ENCODE data around the gene IRF1.
"Not testable (repeated sequence)": the region's sequence is repeated elsewhere in the genome, so short reads cannot be mapped to it uniquely, and the experiment has no call there.

IRF1 gene

GRCh38 chr5:132459031-132459982 lies 31.3 kb downstream of the IRF1 start:
- DNase-seq: no peak

- peak; percentile 49 for DNase-seq
Observed at GRCh38 chr5:132458651-132459030, 31.9 kb downstream of the IRF1 start.

DNA sequence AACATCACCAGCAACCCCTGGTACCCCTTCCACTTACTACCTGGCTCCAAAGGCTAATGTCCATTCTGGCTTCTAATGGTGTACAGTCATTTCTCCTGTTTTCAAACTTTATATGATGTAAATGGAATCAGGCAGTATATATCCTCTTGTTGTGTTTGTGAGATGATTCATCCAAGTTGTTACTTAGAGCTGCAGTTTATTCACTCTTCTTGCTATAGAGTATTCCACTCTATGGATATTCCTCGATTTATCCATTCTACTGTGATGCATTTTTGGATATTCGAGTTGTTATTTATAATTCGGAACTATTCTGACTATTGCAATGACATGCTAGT lies 32.4 kb downstream of the IRF1 start:
- no peak for DNase-seq

DNA sequence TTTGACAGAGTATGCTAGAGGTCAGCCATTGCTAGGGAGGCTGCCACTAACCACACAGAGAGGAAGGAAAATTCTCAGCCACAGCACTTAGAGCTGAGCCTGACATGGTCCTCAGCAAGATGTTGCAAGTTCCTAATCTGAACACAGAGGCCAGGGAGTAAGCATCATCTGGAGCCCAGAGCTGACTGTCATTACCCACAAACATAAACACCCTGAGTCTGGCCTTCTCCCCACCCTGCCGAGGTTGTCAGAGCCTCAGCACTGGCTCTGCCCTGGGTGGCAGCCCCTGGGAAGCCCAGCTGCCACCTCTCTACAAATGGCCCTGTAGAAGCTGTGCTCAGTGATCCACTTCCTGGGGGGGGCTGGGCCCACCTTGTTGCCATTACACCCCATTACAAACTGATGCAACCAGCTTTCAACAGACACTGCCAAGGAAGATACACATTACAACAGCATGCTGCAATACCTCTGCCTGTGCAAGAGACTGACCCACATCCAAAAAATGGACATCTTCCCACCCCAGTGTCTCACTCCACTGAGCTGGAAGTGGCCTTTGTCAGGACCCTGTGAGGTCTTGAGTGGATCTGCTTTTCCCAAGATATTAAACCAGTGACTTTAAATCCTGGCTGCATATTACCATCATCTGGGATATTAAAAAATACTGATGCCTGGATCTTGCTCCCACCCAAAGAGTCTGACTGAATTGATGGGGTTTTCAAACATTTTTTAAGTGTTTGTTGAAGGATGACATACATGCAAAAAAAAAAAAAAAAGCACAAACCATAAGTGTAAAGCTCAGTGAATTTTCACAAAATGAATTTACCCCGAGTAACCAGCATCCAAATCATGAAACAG lies 33.0 kb downstream of the IRF1 start:
- peak; percentile 67 for DNase-seq

GRCh38 chr5:132456987-132457361 lies 33.6 kb downstream of the IRF1 start:
- peak; percentile 32 for DNase-seq

DNA sequence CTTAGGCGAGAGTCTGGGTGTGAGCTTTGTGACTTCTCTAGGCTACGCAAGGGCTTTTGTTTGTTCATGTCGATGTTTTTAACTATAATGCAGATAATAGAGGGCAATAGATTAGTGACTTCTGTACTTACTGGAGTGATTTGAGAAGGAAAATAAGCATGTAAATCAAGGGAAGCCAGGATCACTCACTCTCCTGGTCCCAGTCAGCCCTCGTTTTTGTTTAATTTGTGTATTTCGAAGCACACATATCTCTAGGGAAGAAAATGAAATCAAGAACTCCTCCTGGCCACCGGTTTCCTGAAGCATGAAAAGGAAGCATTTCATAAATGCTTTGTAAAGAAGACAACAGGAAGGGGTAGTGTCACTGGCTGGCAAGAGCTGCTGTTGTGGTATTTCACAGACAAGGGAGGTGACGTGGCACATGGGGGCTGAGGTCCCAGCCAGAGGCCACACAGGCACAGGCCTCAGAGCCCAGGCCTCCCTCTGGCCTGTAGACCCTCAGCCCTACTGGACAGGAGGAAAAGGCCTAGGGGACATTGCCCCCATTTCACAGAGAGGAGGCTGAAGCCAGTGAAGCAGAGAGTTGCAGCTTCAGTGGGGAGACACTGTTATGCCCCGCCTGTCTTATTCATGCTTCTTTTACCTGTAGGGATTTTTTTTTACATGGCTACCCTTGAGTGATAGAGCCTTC lies 34.1 kb downstream of the IRF1 start:
- DNase-seq: peak; percentile 85

DNA sequence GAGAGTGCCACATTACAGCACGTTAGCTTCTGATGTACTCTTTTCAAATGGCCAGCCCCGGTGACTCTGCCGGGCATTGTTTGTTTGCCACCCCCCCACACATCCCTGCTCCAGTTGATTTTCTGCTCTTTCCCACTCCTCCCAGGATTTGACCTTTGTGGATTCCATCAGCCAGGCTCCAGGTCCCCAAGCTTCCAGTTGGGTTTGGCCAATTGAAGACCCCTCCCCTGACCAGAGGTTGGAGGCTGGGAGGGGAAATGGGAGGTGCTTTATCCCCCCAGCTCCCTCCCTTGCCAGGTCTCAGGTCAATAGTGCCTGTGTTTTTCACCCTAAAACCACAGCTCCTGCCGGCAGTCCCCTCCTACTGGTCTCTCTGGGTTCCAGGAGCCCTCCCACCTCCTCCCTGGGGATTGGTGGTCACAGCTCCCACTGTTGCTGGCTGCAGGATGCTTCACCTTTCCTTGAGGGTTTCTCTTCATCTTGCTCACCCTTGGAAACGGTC lies 34.9 kb downstream of the IRF1 start:
- DNase-seq: peak; percentile 23

DNA sequence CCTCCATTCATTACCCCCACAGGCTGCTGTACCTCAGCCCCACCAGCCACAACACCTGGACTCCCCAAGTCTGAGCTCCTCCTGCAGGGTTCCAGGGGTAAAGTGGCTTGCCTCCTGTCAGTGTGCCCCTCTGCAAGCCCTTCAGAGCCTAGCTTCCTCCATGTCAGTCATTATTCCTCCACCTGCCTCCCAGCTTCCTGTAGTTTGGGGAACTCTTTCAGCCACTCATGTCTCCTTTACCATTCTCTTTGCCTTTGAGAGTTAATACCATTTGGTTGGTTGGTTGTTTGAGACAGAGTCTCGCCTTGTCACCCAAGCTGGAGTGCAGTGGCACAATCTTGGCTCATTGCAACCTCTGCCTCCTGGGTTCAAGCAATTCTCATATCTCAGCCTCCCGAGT lies 36.2 kb downstream of the IRF1 start:
- no peak for DNase-seq

DNA sequence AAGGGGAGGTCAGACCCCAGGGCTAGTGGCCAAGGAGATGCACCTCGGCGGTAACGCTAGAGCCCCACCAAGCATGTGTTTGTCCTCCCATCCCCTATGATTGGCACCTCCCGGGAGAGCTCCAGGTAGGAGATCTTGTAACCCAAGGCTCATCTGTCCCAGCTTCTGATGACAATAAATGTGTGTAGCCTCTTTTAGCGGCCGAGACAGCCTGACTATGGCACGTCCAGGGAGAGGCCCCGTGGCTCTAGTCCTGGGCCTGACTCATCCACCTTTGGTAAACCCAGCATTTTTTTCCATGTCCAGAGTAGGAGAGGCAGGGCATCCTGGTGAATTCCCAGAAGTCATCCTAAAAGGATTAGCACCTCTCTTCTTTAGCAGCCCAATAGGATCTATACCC lies 39.2 kb downstream of the IRF1 start:
- no peak for DNase-seq

GRCh38 chr5:132449060-132449459 lies 41.5 kb downstream of the IRF1 start:
- no peak for DNase-seq

DNA sequence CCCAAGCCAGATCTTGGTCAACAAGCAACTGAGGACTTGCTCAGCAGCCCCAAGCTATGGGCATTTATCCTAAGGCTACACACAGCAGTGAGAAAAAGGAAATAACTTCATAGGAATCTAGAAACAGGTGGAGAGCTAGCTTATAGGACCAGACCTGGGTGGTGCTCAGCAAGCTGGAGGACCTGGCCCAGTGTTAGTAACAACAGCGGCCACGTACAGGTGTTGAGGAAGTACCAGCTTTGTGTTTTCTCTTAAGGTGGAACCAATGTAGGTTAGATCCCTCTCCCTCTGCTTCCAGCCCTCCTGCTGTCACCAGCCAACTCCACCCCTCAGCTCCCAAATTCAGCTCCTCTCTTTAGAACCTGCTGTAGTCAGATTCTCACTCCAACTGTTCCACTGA lies 43.4 kb downstream of the IRF1 start:
- DNase-seq: no peak

DNA sequence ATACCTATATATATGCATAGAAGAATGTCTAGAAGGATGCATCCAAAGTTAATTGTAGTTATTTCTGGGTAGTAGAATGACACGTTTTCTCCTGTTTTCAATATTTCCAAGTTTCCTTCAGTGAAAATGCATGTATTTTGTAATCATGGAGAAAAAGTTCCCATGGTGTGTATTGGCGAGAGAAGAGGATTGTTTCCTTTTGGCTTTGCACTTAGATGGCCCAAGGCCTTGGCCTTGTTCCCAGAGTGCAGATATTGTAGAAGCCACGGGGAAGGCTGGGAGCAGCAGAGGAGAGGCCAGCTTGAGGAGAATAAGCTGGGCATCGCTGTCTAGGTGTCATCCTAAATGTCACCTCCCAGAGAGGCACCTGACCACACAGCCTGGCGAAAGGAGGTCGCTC lies 44.0 kb downstream of the IRF1 start:
- no peak for DNase-seq

- DNase-seq: no peak
Observed at GRCh38 chr5:132445930-132446329, 44.6 kb downstream of the IRF1 start.

DNA sequence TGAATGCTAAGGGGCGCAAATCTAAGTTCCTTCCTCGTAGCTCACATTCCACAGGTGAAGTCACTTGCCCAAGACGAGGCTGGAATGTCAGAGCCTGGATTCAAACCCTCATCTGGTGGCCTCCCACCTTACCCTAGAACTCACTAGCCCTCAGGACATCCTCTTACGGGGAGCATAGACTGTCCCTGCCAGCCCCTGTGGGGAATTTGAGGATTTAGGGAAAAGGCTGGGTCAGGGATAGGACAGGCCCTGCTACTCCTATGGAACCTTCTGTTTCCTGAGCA lies 45.0 kb downstream of the IRF1 start:
- DNase-seq: no peak

DNA sequence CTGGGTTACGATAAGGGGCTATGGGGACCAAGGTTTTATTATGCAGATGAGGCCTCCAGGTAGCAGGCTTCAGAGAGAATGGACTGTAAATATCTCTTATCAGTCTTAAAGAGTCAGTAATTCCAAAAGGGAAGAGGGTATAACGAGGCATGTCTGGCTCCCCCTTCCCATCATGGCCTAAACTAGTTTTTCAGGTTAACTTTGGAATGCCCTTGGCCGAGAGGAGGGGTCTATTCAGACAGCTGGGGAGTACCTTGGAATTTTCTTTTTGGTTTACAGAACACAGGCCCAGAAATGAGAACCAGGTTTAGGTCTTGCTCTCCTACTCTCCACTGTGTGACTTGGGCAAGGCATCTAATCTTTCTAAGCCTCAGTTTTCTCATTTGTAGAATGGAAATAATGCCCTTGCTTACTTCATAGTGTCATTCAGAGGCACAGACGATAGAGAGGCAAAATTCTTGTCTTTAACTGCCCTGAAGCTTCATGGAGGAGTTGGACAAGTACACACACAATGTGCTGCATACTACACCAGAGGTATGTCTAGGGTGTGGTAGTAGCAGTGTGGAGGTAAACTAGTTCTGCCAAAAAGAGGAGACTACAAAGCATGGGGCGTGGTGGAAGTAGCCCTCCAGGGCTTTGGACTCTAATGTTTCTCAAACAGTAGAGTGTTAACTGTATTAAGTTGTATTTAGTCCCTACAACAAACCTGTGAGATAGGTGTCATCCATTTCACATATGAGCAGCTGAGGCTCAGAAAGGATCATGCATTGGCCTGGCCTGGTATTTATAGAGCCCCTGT lies 45.5 kb downstream of the IRF1 start:
- DNase-seq: no peak

DNA sequence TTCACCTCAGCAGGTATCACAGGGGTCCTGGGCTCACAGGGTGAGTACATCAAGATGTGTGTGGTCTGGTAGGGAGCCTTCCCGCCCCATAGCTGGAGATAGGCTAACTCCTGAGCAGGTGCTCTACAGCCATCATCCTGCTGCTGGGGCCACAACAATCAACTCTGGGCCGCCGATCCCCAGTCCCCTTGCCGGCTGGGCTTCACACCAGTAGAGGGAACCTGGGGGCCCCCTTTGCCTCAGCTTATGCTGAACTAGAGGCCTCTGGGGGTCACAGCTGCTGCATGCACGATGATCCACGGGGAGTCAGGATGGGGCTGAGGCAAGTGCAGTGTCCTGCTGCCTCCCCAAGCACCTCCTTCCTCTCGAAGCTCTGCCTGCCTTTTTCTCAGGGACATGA lies 46.5 kb downstream of the IRF1 start:
- DNase-seq: no peak

GRCh38 chr5:132439521-132440089 lies 51.0 kb downstream of the IRF1 start:
- DNase-seq: no peak

DNA sequence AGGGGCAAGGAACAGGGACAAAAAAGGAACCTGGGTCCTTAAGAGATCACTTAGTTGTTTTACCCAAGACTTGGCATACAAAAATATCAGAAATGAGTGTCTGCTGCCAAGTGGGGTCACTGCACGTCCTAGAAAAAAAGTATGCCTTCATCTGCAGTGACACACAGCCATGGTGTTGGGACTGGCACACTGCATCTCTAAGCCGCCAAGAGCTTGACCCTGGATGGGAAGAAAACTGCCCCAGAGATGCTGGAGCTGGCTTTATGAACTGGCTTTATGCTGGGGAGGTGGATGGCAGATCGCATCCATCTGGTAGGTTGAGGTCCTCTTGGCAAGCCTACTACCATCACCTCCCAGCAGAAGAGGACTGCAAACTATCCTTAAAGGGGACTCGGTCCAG lies 51.7 kb downstream of the IRF1 start:
- no peak for DNase-seq

- not testable (repeated sequence) for DNase-seq
Observed at GRCh38 chr5:132438267-132438645, 52.3 kb downstream of the IRF1 start.

DNA sequence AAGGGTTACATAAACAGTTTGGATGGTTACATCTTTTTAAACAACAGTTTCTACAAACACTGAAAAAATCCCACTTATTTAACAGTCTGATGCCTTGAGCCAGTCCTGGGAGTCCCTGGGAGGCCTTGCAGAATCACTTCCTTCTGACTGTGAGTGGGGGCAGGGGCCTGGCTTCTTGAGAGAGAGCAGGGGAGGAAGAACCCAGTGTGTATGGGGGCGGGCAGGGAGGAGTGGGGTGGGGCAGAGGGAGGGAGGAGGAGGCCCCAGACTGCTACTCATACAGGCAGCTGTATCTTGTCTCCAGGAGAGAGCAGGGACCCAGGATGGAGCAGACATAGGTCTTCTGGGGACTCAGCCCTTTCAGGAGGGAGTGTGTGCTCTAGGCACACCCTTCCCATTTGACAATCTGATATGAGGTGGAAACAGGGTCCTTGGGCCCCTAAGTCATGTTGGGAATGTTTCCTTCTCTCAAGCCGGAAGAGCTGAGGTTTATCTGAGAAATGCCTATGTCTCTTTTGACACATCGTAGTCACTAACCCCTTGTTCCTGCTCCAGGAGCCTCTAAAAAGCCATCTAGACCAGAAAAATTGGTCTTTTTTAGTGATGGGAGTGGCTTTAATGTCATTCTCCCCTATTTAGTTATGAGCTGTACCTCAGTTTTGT lies 52.8 kb downstream of the IRF1 start:
- DNase-seq: peak; percentile 65

DNA sequence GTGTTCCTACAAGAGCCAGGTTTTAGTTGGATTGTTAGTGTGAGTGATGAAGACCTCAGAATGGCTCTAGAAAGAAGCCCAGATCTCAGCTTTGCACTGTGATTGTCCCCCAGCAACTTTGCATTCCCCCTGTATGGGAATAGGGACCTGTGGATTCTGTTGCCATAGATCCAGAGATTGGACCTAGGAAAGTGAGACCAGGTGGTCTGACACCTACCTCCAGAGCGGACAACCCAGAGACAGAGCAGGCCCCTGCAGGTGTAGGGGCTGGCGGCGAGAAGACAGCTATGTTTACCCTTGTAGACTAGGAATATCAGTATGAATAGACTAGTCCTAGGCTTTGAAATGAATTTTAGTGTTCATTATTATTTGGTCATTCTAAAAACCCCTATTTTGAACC lies 53.6 kb downstream of the IRF1 start:
- DNase-seq: no peak

DNA sequence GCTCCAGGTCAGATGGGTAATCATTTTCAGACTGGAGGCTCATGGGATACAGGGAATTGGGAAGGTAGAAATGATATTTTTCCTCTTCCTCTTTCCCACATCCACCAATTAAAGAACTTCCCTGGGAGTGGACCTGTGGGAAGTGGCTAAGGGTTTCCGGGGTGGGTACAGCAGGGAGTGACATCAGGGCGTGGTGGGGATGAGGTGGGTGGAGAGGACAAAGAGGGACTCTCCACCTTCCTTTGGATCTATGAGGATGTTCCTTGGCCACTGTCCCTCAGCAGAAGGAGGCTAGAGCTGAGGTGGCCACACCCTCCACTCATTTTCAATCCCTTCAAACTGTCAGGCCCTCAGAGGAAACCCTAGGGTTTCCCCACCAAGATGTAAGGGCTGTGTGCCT lies 54.7 kb downstream of the IRF1 start:
- no peak for DNase-seq

Data from CD4-positive, alpha-beta T cell treated with Interleukin-12 subunit alpha and Interleukin-12 subunit beta, for 1 hour (primary cell).